ENCODE results near the gene MCRS1. TPM values are rescaled to one million over a fixed set of nuclear protein-coding genes. Genes with fewer than 3 reads are reported as not detected.

MCRS1 gene
- total and polyA plus RNA-seq, 4 donors, result 35.6 to 55.8 (median 49.0) TPM

GRCh38 chr12:49562233-49562632 is 5.7 kb downstream of the MCRS1 start:
- no peak for TF ChIP-seq CTCF (IDR thresholded peaks at IDR 0.05; ENCODE audit: control extremely low read depth, extremely low read depth)
- 86 to 88% methylated on average over 6 of the region's 6 CpGs for WGBS, 2 donors
- Histone ChIP-seq H3K4me1 (ENCODE audit: control insufficient read depth in 5 of 5, insufficient read depth in 5 of 5, low read length in 5 of 5) (peaks cover 0 to 8% (median 7%) of the 10 kb centered on the region in 5 donors), H3K36me3 (ENCODE audit: control insufficient read depth in 4 of 4, insufficient read depth in 4 of 4, low read length in 4 of 4) (peaks cover 17 to 63% (median 35%) of the 10 kb centered on the region in 4 donors), H3K9ac (ENCODE audit: insufficient read depth in 1 of 2, low read length in 2 of 2) (no peak overlapping the region), H3K27ac (ENCODE audit: low read depth in 1 of 2, low read length in 1 of 2) (no peak overlapping the region), H3K27me3 (ENCODE audit: control insufficient read depth in 3 of 3, insufficient read depth in 3 of 3, low read length in 2 of 3) (no peaks in the 10 kb centered on the region), H3K4me3 (no peak overlapping the region), H3K9me3 (ENCODE audit: control insufficient read depth in 4 of 4, insufficient read depth in 3 of 4, low read length in 3 of 4) (no peaks in the 10 kb centered on the region)
- ATAC-seq (ENCODE audit: insufficient read depth, low FRiP score) (no peak), DNase-seq (peak in 1 of 3 donors; percentile 1)

DNA sequence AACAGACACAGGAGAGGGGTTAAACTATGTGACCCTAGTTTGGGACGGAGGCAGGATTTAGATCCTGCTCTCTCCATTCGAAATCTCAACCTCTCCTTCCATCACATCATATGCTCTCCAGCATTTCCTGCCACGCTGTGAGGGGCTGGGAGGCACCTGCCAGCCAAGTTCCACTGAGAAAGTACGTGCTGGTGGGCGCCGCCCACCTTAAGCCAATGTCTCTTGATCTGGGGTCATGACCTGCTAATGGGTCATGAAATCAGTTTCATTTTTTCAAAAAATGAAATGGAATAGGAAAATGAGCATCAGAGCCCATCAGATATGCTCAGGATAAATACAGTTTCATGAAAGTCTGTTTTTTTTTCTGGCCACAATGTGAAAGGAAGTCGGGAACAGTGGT is 7.2 kb downstream of the MCRS1 start:
- no peak for TF ChIP-seq CTCF (IDR thresholded peaks at IDR 0.05; ENCODE audit: control extremely low read depth, extremely low read depth)
- no peak for DNase-seq
- Histone ChIP-seq H3K36me3 (ENCODE audit: control insufficient read depth in 4 of 4, insufficient read depth in 4 of 4, low read length in 4 of 4) (peaks cover 17 to 76% (median 37%) of the 10 kb centered on the region in 4 donors), H3K27me3 (ENCODE audit: control insufficient read depth in 3 of 3, insufficient read depth in 3 of 3, low read length in 2 of 3) (no peaks in the 10 kb centered on the region), H3K9ac (ENCODE audit: insufficient read depth in 1 of 2, low read length in 2 of 2) (no peak overlapping the region), H3K4me1 (ENCODE audit: control insufficient read depth in 5 of 5, insufficient read depth in 5 of 5, low read length in 5 of 5) (peaks cover 0 to 4% (median 0%) of the 10 kb centered on the region in 5 donors), H3K9me3 (ENCODE audit: control insufficient read depth in 4 of 4, insufficient read depth in 3 of 4, low read length in 3 of 4) (no peaks in the 10 kb centered on the region), H3K4me3 (no peak overlapping the region), H3K27ac (ENCODE audit: low read depth in 1 of 2, low read length in 1 of 2) (no peak overlapping the region)
- ATAC-seq (ENCODE audit: insufficient read depth, low FRiP score), result no peak
- 87 to 95% methylated on average over 7 of the region's 7 CpGs for WGBS, 2 donors

DNA sequence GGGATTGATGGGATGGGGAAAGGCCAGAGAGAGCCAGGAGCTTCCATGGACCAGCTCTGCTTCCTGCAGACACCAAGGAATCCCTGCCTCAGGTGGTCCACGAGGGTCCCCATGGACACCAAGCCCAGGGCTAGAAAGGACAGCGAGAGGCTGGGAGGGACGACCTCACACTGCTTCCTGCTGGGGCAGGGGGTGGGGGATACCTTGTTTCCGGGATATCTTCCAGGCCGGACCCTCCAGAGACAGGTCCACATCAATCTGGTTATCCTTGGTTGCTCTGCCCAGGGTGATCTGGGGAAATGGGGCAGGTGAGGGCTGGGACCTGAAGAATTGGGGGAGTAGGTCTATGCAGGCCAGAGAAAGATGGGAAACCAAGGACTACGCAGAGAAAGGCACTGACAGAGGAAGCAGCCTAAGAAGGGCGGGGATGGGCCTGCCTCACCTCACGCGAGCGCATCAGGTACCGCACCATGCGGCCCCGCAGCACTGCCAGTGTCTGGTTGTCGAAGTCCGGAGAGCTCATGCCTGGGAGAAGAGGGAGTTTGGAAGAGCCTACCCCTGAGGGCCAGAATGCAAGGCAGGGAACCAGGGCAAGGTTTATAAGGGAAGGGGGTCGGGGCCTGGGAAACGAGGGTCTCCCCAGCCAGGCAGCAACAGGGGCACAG is 8.8 kb downstream of the MCRS1 start:
- no peak for TF ChIP-seq CTCF (IDR thresholded peaks at IDR 0.05; ENCODE audit: control extremely low read depth, extremely low read depth)
- Histone ChIP-seq H3K4me1 (ENCODE audit: control insufficient read depth in 5 of 5, insufficient read depth in 5 of 5, low read length in 5 of 5) (no peaks in the 10 kb centered on the region), H3K27me3 (ENCODE audit: control insufficient read depth in 3 of 3, insufficient read depth in 3 of 3, low read length in 2 of 3) (no peaks in the 10 kb centered on the region), H3K27ac (ENCODE audit: low read depth in 1 of 2, low read length in 1 of 2) (no peak overlapping the region), H3K9ac (ENCODE audit: insufficient read depth in 1 of 2, low read length in 2 of 2) (no peak overlapping the region), H3K36me3 (ENCODE audit: control insufficient read depth in 4 of 4, insufficient read depth in 4 of 4, low read length in 4 of 4) (peaks cover 17 to 65% (median 29%) of the 10 kb centered on the region in 4 donors), H3K4me3 (no peak overlapping the region), H3K9me3 (ENCODE audit: control insufficient read depth in 4 of 4, insufficient read depth in 3 of 4, low read length in 3 of 4) (no peaks in the 10 kb centered on the region)
- DNase-seq, result no peak
- 96% methylated on average over 17 of the region's 17 CpGs for WGBS, 2 donors
- ATAC-seq (ENCODE audit: insufficient read depth, low FRiP score), result no peak

GRCh38 chr12:49558526-49558925 is 9.4 kb downstream of the MCRS1 start:
- no peak overlapping the region for H3K27ac ChIP-seq (ENCODE audit: low read depth in 1 of 2, low read length in 1 of 2)
- no peak for DNase-seq
- H3K9me3 ChIP-seq (ENCODE audit: control insufficient read depth in 4 of 4, insufficient read depth in 3 of 4, low read length in 3 of 4), result no peaks in the 10 kb centered on the region
- no peak overlapping the region for H3K9ac ChIP-seq (ENCODE audit: insufficient read depth in 1 of 2, low read length in 2 of 2)
- no peak overlapping the region for H3K4me3 ChIP-seq
- no peak for TF ChIP-seq CTCF (IDR thresholded peaks at IDR 0.05; ENCODE audit: control extremely low read depth, extremely low read depth)
- no peaks in the 10 kb centered on the region for H3K4me1 ChIP-seq (ENCODE audit: control insufficient read depth in 5 of 5, insufficient read depth in 5 of 5, low read length in 5 of 5)
- peaks cover 17 to 63% (median 25%) of the 10 kb centered on the region in 4 donors for H3K36me3 ChIP-seq (ENCODE audit: control insufficient read depth in 4 of 4, insufficient read depth in 4 of 4, low read length in 4 of 4)
- WGBS, 2 donors, result 87 to 94% methylated on average over 12 to 13 of the region's 13 CpGs
- no peaks in the 10 kb centered on the region for H3K27me3 ChIP-seq (ENCODE audit: control insufficient read depth in 3 of 3, insufficient read depth in 3 of 3, low read length in 2 of 3)
- ATAC-seq (ENCODE audit: insufficient read depth, low FRiP score), result no peak

Data from lung (tissue), 12 donors.